Measurements from ENCODE around the gene CST7. TPM values are rescaled to one million over a fixed set of nuclear protein-coding genes. Genes with fewer than 3 reads are reported as not detected.
"Not testable (repeated sequence)": the region's sequence is repeated elsewhere in the genome, so short reads cannot be mapped to it uniquely, and the experiment has no call there.

The CST7 gene
- total RNA-seq, 2 donors from 2014 or later = 0.47 to 1.1 TPM

DNA sequence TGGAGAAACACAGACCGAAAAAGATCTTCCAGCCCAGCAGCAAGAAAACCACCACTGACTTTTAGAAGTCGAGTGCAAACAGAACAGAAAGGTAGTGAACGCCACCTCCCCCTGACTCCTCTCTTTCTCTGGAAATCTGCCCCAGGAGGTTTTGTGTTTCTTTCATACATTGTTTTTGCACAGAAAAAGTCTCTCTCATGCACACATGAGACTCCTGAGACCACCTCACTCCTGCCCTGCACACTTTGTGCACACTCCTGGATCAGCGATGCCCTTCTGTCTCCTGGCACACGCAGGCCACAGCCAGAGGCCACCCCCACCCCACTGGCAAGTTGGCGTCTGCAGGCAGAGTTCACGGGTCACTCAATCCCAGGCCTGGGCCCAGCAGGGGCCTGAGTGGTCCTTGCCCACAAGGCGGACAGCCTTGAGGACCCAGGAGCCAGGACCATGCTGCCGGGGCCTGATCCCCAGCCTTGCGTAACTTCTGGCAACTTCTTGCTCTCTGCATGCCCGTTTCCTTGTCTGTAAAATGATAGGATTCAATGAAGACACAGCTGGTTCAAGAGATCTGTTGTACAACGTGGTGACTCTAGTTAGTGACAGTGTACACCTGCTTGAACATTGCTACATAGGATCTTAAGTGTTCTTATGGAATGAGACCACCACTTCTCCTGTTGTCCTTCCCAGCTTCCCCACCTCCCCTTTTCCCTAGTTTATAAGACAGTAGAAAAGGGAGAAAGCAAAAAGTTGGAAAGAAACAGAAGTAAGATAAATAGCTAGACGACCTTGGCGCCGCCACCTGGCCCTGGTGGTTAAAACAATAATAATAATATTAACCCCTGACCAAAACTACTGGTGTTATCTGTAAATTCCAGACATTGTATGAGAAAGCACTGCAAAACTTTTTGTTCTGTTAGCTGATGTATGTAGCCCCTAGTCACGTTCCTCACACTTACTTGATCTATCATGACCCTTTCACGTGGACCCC lies 30.2 kb upstream of the CST7 start:
- H3K27ac ChIP-seq = no peak overlapping the region
- no peaks in the 10 kb centered on the region for H3K9me3 ChIP-seq
- no peaks in the 10 kb centered on the region for H3K4me1 ChIP-seq
- H3K27me3 ChIP-seq = no peaks in the 10 kb centered on the region
- H3K9ac ChIP-seq (ENCODE audit: low read depth in 2 of 2, low read length in 2 of 2) = no peak overlapping the region
- no peak overlapping the region for H3K4me3 ChIP-seq
- peak; percentile 15 for DNase-seq
- TF ChIP-seq, protein P1, sequence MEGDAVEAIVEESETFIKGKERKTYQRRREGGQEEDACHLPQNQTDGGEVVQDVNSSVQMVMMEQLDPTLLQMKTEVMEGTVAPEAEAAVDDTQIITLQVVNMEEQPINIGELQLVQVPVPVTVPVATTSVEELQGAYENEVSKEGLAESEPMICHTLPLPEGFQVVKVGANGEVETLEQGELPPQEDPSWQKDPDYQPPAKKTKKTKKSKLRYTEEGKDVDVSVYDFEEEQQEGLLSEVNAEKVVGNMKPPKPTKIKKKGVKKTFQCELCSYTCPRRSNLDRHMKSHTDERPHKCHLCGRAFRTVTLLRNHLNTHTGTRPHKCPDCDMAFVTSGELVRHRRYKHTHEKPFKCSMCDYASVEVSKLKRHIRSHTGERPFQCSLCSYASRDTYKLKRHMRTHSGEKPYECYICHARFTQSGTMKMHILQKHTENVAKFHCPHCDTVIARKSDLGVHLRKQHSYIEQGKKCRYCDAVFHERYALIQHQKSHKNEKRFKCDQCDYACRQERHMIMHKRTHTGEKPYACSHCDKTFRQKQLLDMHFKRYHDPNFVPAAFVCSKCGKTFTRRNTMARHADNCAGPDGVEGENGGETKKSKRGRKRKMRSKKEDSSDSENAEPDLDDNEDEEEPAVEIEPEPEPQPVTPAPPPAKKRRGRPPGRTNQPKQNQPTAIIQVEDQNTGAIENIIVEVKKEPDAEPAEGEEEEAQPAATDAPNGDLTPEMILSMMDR (IDR thresholded peaks at IDR 0.05) = no peak
- H3K36me3 ChIP-seq = no peaks in the 10 kb centered on the region
- intact Hi-C loops (cut with DNase I) = loop anchor here (5.0 kb wide), 3 partner anchors 617 to 982 kb away; no protein-coding TSS in a partner anchor

DNA sequence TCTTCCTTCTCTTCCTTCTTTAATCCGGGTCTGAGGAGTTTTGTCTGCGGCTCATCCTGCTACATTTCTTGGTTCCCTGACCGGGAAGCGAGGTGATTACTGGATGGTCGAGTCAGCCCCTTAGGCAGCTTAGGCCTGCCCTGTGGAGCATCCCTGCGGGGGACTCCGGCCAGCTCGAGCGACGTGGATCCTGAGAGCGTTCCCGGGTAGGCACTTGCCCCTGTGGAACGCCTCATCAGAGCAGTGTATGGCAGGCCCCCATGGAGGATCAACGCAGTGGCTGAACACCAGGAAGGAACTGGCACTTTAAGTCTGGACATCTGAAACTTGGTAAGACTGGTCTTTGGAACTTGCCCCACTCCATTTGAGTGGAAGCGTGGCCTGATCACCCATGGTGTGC lies 29.4 kb upstream of the CST7 start:
- intact Hi-C loops (cut with DNase I) = loop anchor here (5.0 kb wide), 3 partner anchors 617 to 982 kb away; no protein-coding TSS in a partner anchor
- peak; percentile 12 for DNase-seq
- H3K4me1 ChIP-seq; H3K36me3 ChIP-seq; H3K27ac ChIP-seq; H3K27me3 ChIP-seq; H3K9me3 ChIP-seq; H3K4me3 ChIP-seq; H3K9ac ChIP-seq (ENCODE audit: low read depth in 2 of 2, low read length in 2 of 2): not testable (repeated sequence)

DNA sequence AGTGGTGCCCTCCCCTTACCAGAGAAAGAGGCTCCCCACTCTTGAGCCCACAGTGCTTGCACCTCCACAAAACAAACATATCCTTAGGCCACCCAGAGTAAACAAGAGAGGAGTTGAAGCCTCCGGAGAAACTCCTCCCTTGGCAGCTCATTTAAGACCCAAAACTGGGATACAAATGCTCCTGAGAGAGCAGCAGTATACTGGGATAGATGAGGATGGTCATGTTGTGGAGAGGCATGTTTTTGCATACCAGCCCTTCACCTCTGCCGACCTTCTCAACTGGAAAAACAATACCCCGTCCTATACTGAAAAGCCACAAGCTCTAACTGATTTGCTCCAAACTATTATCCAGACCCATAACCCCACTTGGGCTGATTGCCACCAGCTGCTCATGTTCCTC lies 28.4 kb upstream of the CST7 start:
- H3K4me1 ChIP-seq; H3K9me3 ChIP-seq; intact Hi-C loops (cut with DNase I); H3K27me3 ChIP-seq; H3K36me3 ChIP-seq; H3K27ac ChIP-seq; H3K9ac ChIP-seq (ENCODE audit: low read depth in 2 of 2, low read length in 2 of 2); H3K4me3 ChIP-seq: not testable (repeated sequence)
- DNase-seq = peak; percentile 7

DNA sequence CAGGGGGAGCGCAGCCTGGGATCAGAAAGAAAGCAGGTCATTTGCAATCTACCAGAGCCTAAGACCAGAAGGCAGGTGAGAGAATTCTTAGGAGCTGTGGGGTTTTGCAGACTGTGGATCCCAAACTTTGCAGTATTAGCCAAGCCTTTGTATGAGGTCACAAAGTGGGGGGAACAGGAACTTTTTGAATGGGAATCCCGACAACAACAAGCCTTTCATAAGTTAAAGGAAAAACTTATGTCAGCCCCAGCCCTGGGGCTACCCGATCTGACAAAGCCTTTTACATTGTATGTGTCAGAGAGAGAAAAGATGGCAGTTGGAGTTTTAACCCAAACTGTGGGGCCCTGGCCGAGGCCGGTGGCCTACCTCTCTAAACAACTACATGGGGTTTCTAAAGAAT lies 19.8 kb upstream of the CST7 start:
- intact Hi-C loops (cut with DNase I); H3K4me1 ChIP-seq; H3K4me3 ChIP-seq; H3K27ac ChIP-seq; H3K9me3 ChIP-seq; H3K36me3 ChIP-seq; H3K27me3 ChIP-seq; H3K9ac ChIP-seq (ENCODE audit: low read depth in 2 of 2, low read length in 2 of 2): not testable (repeated sequence)
- peak; percentile 14 for DNase-seq

DNA sequence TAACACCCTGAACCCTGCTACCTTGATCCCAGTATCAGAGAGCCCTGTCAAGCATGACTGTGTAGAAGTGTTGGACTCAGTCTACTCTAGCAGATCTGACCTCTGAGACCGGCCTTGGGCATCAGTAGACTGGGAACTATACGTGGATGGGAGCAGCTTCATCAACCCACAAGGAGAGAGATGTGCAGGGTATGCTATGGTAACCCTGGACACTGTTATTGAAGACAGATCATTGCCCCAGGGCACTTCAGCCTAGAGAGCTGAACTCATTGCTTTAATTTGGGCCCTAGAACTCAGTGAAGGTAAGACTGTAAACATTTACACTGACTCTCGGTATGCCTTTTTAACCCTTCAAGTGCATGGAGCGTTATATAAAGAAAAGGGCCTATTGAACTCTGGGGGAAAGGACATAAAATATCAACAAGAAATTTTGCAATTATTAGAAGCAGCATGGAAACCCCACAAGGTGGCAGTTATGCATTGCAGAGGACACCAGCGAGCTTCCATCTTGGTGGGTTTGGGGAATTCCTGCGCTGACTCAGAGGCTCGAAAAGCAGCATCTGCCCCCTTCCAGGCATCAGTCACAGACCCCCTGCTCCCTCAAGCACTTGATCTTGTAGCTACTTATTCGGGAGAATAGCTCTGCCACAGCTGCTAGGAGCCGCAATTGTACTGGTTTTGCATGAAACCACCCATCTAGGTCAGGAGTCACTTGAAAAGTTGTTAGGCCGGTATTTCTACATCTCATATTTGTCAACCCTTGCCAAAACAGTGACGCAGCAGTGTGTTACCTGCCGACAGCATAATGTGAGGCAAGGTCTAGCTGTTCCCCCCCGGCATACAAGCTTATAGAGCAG lies 19.0 kb upstream of the CST7 start:
- peak overlapping the region; percentile 22 for H3K4me3 ChIP-seq
- H3K9ac ChIP-seq (ENCODE audit: low read depth in 2 of 2, low read length in 2 of 2) = peak overlapping the region; percentile 57 to 70

DNA sequence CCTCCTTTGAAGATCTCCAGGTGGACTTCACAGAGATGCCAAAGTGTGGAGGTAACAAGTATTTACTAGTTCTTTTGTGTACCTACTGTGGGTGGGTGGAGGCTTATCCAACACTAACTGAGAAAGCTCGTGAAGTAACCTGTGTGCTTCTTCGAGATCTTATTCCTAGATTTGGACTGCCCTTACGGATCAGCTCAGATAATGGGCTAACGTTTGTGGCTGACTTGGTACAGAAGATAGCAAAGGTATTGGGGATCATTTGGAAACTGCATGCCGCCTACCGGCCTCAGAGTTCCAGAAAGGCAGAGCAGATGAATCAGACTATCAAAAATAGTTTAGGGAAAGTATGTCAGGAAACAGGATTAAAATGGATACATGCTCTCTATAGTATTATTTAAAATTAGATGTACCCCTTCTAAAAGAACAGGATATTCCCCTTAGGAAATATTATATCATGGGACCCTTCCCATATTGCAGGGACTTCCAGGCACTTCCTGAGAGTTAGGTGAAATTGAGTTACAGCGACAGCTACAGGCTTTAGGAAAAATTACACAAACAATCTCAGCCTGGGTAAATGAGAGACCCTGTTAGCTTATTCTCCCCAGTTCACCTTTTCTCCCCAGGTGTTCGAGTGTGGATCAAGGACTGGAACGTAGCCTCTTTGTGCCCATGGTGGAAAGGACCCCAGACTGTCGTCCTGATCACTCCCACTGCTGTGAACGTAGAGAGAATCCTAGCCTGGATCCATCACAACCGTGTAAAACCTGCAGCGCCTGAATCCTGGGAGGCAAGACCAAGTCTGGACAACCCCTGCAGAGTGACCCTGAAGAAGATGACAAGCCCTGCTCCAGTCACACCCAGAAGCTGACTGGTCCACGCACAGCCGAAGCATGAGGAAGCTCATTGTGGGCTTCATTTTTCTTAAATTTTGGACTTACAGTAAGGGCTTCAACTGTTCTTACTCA lies 18.1 kb upstream of the CST7 start:
- peak; percentile 16 for DNase-seq
- H3K9me3 ChIP-seq; H3K4me1 ChIP-seq; H3K36me3 ChIP-seq; H3K27me3 ChIP-seq; intact Hi-C loops (cut with DNase I): not testable (repeated sequence)
- TF ChIP-seq, protein P1 (IDR thresholded peaks at IDR 0.05) = peak; percentile 65
- peak overlapping the region; percentile 54 for H3K27ac ChIP-seq
- peak overlapping the region; percentile 22 for H3K4me3 ChIP-seq
- H3K9ac ChIP-seq (ENCODE audit: low read depth in 2 of 2, low read length in 2 of 2) = peak overlapping the region; percentile 57 to 70

More for the DNA sequence above, 19.0 kb upstream of the CST7 start:
- peak overlapping the region; percentile 54 for H3K27ac ChIP-seq
- H3K9me3 ChIP-seq; H3K4me1 ChIP-seq; intact Hi-C loops (cut with DNase I); H3K36me3 ChIP-seq; H3K27me3 ChIP-seq: not testable (repeated sequence)
- DNase-seq = peak; percentile 83

DNA sequence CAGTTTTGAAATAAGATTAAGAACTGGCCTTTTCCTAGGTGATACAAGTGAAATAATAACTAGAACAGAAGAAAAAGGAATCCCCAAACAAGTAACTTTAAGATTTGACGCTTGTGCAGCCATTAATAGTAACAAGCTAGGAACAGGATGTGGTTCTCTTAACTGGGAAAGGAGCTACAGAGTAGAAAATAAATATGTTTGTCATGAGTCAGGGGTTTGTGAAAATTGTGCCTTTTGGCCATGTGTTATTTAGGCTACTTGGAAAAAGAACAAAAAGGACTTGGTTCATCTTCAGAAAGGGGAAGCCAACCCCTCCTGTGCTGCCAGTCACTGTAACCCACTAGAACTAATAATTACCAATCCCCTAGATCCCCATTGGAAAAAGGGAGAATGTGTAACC lies 17.2 kb upstream of the CST7 start:
- H3K9ac ChIP-seq (ENCODE audit: low read depth in 2 of 2, low read length in 2 of 2); H3K27ac ChIP-seq; H3K4me3 ChIP-seq; intact Hi-C loops (cut with DNase I); H3K4me1 ChIP-seq; H3K36me3 ChIP-seq; H3K9me3 ChIP-seq; H3K27me3 ChIP-seq: not testable (repeated sequence)
- peak; percentile 6 for DNase-seq

All from colonic mucosa (tissue), 4 donors.